Dedifferentiated amniotic fluid mesenchymal stem cell (primary cell): Measurements from ENCODE around the gene KIAA1755.
"Not testable (repeated sequence)": the region's sequence is repeated elsewhere in the genome, so short reads cannot be mapped to it uniquely, and the experiment has no call there.

Experiments
- DNase-seq: peaks from one replicate; pipeline ENCODE4 v3.0.0-alpha.2; 2016; ENCODE audit errors: extremely low spot score

The KIAA1755 gene

GRCh38 chr20:38290829-38291814 lies 30.6 kb upstream of the KIAA1755 start:
- DNase-seq = peak; percentile 22

- no peak for DNase-seq
Observed at GRCh38 chr20:38286586-38287531, 26.3 kb upstream of the KIAA1755 start.

GRCh38 chr20:38284893-38285444 lies 24.4 kb upstream of the KIAA1755 start:
- no peak for DNase-seq

- DNase-seq = not testable (repeated sequence)
Observed at GRCh38 chr20:38284066-38284650, 23.6 kb upstream of the KIAA1755 start.

GRCh38 chr20:38283236-38283635 lies 22.7 kb upstream of the KIAA1755 start:
- no peak for DNase-seq

GRCh38 chr20:38281176-38281915 lies 20.8 kb upstream of the KIAA1755 start:
- not testable (repeated sequence) for DNase-seq

- no peak for DNase-seq
Observed at GRCh38 chr20:38278763-38279162, 18.2 kb upstream of the KIAA1755 start.

GRCh38 chr20:38278131-38278530 lies 17.6 kb upstream of the KIAA1755 start:
- DNase-seq = no peak

GRCh38 chr20:38277691-38278090 lies 17.2 kb upstream of the KIAA1755 start:
- no peak for DNase-seq

- no peak for DNase-seq
Observed at GRCh38 chr20:38277285-38277684, 16.8 kb upstream of the KIAA1755 start.

GRCh38 chr20:38275815-38276550 lies 15.4 kb upstream of the KIAA1755 start:
- DNase-seq = peak; percentile 61

- peak; percentile 29 for DNase-seq
Observed at GRCh38 chr20:38272961-38273360, 12.4 kb upstream of the KIAA1755 start.

GRCh38 chr20:38272398-38272797 lies 11.9 kb upstream of the KIAA1755 start:
- peak; percentile 36 for DNase-seq

- no peak for DNase-seq
Observed at GRCh38 chr20:38271608-38272120, 11.1 kb upstream of the KIAA1755 start.

GRCh38 chr20:38270869-38271605 lies 10.5 kb upstream of the KIAA1755 start:
- DNase-seq = peak; percentile 97

- DNase-seq = no peak
Observed at GRCh38 chr20:38269715-38270114, 9.2 kb upstream of the KIAA1755 start.

- DNase-seq = no peak
Observed at GRCh38 chr20:38269040-38269439, 8.5 kb upstream of the KIAA1755 start.

GRCh38 chr20:38267901-38268514 lies 7.5 kb upstream of the KIAA1755 start:
- DNase-seq = no peak

GRCh38 chr20:38267296-38267695 lies 6.8 kb upstream of the KIAA1755 start:
- no peak for DNase-seq
